Erythroblast (primary cell): ENCODE measurements around the gene UBE2E2.

Experiments used
- GATA1 ChIP-seq: IDR thresholded peaks from 2 replicates; pipeline ENCODE4 v1.6.1; 2011; ENCODE audit warnings: low read depth, mild to moderate bottlenecking, control low read depth, low read length, moderate library complexity
- POLR2A ChIP-seq: IDR thresholded peaks from 2 replicates; pipeline ENCODE4 v1.6.1; 2011; ENCODE audit warnings: mild to moderate bottlenecking, low read length

DNA sequence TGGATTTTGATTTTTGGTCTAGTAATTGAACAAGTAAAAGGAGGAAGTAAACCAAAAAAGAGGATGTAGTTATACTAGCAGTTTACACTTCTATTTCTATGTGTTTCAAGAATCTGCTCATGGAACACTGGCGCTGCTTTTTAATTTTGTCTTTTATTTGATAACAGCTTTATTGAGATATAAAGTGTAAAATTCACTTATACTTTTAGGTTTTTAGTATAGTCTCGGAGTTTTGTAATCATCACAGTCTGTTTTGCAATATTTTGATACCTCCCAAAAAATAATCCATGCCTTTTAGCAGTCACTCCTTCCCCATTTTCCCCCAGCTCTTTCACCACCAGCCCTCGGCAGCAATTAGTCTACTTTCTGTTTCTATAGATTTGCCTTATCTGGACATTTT, 18.0 kb downstream of the UBE2E2 start:
- TF ChIP-seq POLR2A (no peak), GATA1 (no peak)
